HG03039 (cell line): Measurements from ENCODE around the gene GAPDH.
"Not testable (repeated sequence)": the region's sequence is repeated elsewhere in the genome, so short reads cannot be mapped to it uniquely, and the experiment has no call there.

Experiments used
- ATAC-seq: cut with Tn5 transposase; IDR thresholded peaks from one replicate; pipeline ENCODE4 v1.9.1; 2021; ENCODE audit warnings: mild to moderate bottlenecking, moderate library complexity; ENCODE audit not compliant: unreplicated experiment

GAPDH gene

DNA sequence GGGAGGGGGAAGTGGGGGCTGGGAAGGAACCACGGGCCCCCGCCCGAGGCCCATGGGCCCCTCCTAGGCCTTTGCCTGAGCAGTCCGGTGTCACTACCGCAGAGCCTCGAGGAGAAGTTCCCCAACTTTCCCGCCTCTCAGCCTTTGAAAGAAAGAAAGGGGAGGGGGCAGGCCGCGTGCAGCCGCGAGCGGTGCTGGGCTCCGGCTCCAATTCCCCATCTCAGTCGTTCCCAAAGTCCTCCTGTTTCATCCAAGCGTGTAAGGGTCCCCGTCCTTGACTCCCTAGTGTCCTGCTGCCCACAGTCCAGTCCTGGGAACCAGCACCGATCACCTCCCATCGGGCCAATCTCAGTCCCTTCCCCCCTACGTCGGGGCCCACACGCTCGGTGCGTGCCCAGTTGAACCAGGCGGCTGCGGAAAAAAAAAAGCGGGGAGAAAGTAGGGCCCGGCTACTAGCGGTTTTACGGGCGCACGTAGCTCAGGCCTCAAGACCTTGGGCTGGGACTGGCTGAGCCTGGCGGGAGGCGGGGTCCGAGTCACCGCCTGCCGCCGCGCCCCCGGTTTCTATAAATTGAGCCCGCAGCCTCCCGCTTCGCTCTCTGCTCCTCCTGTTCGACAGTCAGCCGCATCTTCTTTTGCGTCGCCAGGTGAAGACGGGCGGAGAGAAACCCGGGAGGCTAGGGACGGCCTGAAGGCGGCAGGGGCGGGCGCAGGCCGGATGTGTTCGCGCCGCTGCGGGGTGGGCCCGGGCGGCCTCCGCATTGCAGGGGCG is at the start of gene GAPDH:
GAPDH (plus strand) TSS at position 595 of the 772 bp plus-strand sequence. CDS start 316 bp downstream, outside the sequence.
- peak; percentile 51 for ATAC-seq

DNA sequence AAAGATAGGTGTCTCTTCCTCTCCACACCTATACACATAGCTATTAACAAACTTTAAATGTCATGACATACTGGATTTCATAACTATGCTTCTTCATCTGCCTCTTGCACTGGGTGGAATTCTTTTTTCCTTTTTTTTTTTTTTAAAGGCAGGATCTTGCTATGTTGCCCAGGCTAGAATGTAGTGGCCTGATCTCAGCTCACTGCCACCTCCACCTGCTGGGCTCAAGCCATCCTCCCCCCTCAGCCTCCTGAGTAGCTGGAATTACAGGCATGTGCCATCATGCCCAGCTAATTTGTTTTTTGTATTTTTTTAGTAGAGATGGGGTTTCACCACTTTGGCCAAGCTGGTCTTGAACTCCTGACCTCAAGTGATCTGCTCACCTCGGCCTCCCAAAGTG is 46.1 kb upstream of the GAPDH start:
- no peak for ATAC-seq

DNA sequence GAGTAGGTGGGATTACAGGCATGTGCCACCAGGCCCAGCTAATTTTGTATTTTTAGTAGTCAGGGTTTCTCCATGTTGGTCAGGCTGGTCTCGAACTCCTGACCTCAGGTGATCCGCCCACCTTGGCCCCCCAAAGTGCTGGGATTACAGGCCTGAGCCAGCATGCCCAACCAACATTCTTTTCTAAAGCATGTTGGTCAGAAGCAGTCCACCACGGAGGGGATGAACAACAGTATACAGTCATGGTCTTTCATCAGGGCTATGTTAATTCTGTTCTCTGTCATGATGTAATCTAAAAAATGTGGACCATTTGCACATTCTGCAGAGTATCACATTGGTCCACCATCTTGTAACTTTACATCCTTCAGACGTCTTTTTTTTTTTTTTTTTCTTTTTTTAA is 44.9 kb upstream of the GAPDH start:
- ATAC-seq: no peak

DNA sequence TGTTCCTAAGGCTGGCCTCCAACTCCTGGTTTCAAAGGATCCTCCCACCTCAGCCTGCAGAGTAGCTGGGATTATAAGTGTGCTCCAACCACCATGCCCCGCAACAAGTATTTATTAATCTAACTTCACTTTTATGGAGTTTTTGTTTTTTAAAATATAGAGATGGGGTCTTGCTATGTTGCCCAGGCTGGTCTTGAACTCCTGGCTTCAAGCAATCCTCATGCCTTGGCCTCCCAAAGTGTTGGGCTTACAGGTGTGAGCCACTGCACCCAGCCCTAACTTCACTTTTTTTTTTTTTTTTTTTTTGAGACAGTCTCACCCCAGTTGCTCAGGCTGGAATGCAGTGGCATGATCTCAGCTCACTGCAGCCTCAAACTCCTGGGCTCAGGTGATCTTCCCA is 43.6 kb upstream of the GAPDH start:
- not testable (repeated sequence) for ATAC-seq

DNA sequence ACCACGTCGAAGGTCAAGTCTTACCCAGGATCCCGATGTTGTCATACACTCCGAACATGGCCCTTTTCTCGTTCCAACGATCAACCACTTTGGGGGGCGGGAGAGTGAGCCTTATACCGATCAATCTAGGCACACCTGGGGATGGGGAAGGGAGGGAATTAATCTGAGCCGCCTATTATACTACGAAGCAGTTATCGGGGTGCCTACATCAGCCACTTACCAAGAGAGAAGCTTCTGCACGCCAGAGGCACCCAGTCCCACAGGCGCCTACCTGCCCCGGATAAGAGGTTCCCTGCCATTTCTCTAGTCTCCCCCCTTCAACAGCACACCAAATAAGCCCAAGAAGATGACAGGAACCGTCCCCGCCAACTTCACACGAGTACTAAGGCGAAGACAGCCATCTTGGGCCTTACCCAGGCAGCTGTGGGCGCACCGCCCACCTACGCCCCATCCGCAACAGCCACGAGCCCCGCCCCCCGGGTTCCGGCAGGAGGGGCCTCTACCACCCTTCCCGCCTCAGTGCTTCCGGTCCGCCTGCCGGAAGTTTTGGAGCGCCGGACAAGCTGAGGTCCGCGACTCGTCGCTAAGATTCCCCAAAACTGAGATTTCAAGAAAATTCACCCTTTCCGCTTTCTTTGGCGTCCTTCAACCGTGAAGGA is 41.4 kb upstream of the GAPDH start, which contains the start of gene MRPL51:
MRPL51 (minus strand) TSS at position 425 of the 659 bp plus-strand sequence; CDS start at position 299, 126 bp downstream.
- ATAC-seq: peak; percentile 57

DNA sequence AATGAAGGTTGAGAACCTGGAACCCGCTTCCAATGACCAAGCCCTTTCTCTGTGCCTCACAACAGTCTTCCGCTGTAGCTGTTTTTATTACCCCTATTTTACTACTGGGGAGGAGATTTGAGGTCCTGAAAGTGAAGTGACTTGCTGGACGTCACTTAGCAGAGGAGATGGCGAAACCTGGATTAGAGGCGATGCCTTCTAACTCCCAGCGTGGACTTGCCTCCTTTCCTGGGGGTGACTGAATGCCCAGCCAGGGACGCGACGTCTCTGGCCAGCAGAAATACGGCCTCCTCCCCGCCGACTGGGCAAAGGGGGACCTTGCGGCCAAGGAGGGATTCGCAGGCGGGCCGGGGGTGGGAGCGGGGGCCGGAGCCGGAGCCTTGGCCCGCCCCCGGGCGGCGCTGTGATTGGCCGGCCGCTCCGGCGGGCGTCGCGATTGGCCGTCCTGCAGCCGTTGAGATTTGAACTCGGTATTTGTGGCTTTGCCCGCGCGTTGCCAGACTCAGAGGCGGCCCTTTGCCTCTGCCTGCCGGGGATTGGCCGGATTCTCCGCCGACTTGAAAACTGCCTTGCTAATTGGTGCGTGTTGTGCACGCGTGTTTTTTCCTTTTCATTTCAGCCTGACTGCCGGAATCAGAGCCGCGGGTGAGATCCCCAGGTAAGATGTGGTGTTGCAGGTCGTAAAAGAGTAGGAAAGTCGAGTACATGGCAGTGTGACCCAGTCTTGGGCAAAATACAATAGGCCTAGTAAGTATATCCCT is 40.6 kb upstream of the GAPDH start, which contains the start of gene NCAPD2:
NCAPD2 (plus strand) TSS at position 606 of the 761 bp plus-strand sequence. CDS start 997 bp downstream, outside the sequence.
- peak; percentile 80 for ATAC-seq

DNA sequence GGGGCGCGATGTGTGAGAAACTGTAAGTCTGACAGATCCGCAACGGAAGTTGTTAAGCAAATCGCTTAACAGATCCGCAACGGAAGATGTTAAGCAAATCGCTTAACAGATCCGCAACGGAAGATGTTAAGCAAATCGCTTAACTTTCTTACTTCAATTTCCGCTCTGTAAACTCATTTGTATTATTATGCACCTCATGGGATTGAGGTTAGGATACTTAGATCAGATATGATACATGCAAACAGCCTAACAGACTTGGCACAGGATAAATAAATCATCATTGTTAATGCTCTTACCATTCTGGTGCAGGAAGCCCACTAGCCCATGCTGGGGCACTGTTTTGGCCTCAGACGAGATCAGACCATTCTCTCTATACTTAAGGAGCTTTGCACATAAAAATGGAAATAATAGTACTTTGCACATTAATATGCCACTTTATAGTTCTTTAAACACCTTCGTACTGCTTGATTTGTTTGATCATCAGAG is 40.0 kb upstream of the GAPDH start:
- no peak for ATAC-seq

DNA sequence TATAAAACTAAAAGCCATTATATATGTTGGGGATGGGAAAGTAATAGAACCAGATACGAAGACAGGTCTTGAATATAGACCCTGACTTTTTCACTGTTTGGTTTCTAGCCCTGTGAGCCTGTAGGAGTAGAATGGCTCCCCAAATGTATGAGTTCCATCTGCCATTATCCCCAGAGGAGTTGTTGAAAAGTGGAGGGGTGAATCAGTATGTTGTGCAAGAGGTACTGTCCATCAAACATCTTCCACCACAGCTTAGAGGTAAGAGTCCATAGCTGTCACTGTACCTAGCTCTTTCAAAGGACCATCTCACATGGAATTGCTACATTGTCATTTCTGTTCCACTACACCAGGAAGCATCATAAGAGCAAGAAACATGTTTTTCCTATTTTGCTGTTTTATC is 39.3 kb upstream of the GAPDH start:
- no peak for ATAC-seq

DNA sequence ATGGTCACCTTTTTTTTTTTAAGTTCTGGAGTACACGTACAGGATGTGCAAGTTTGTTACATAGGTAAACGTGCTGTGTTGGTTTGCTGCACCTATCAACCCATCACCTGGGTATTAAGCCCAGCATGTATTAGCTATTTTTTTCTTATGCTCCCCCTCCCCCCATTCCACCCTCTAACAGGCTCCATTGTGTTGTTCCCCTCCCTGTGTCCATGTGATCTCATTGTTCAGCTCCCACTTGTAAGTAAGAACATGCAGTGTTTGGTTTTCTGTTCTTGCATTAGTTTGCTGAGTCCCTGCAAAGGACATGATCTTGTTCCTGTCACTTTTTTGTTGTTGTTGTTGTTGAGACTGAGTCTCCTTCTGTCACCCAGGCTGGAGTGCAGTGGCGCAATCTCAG is 37.0 kb upstream of the GAPDH start:
- ATAC-seq: not testable (repeated sequence)

DNA sequence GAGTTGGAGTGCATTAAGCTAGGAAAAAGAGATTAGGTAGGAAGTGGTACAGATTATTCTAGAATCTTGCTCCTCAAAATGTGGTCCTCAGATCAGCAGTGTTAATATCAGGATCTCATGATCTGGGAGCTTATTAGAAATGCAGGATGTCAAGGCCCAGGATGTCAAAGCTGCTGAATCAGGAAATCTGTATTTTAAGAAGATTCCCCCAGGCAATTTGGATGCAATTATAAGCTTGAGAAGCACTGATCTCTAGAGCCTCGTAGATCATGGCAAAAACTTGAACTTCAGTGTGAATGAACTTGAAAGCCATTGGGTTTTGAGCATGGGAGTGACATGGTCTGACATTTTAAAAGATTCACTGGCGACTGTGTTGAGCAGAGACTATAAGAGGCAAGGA is 33.9 kb upstream of the GAPDH start:
- ATAC-seq: no peak

DNA sequence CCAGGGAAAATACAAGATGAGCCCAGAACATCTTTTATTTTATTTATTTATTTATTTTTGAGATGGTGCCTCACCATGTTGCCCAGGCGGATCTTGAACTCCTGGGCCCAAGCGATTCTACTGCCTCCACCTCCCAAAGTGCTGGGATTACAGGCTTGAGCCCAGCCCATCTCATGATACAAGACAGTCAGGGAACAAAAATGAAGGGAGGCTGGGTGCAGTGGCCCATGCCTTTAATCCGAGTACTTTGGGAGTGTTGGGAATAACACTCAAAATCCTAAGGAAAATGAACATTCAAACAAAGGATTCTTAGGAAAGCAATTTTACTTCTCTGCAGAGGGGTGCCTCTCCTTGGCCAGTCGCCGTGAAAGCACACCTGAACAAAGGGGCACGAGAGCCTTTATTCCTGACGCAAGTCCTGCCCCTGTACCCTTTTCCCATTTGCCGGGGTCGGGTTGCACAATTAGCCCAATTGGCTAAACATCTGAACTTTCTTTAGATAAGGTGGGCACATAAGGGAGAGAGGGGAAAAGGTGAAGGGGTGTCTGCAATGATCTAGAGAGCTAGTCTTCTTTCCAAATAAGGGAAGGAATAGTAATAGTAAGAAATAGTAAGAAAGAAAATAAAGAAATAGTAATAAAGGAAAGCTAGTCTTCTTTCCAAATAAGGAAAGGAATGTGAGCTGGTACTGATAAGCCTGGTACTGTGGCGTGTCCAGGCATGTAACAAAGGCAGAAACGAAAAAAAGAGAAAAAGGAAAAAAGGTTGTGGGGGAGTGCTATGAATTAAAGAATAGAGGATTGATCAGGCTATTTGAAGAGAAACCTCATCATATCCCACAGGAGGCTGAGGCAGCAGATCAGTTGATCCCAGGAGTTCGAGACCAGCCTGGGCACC is 27.0 kb upstream of the GAPDH start:
- no peak for ATAC-seq

DNA sequence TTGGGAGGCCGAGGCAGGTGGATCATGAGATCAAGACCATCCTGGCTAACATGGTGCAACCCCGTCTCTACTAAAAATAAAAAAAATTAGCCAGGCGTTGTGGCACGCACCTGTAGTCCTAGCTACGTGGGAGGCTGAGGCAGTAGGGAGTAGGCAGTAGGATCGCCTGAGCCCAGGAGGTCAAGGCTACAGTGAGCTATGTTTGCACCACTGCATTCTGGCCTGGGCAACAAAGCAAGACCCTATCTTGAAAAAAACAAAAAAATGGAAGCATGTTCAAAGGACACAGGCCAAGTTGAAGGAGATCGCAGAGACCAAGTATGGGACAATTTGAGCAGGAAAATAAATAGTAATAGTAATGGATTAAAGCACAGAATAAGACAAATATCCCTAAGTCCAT is 26.2 kb upstream of the GAPDH start:
- no peak for ATAC-seq

DNA sequence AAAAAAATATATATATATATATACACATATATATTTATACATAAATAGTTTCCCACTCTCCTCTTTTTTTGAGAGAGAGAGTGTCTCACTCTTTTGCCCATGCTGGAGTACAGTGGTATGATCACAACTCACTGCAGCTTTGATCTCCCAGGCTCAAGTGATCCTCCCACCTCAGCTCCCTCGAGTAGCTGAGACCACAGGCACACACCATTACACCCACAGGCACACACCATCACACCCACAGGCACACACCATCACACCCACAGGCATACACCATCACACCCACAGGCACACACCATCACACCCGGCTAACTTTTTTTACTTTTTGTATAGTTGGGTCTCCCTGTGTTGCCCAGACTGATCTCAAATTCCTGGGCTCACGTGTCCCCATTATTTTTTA is 14.1 kb upstream of the GAPDH start:
- no peak for ATAC-seq

DNA sequence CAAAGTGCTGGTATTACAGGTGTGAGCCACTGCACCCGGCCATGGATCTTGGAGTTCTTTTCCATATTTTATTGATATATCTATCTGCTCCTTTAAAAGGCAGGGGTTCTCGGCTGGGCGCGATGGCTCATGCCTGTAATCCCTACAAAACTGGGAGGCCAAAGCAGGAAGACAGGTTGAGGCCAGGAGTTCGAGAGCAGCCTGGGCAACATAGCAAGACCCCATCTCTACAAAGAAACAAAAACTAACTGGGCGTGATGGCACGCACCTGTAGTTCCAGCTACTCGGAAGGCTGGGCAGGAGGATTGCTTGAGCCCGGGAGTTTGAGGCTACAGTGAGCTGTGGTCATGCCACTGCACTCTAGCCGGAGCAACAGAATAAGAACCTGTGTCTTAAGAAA is 12.1 kb upstream of the GAPDH start:
- ATAC-seq: no peak

DNA sequence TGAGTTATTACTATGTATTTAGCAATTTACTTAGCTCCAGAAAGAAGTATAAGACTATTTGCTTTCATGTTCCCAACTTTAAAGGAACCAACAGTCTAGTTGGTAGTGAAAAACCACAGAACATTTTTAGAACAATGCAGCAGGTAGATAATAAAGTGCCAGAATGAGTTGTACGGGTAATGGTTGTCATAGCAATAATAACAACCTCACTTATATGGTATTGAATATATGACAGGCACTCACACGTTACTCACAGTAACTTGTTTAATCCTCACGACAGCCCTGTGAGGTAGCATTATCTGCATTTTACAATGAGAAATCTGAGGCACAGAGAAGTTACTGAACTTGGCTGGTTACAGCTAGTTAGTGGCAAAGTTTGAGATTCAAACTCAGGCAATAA is 10.6 kb upstream of the GAPDH start:
- no peak for ATAC-seq

DNA sequence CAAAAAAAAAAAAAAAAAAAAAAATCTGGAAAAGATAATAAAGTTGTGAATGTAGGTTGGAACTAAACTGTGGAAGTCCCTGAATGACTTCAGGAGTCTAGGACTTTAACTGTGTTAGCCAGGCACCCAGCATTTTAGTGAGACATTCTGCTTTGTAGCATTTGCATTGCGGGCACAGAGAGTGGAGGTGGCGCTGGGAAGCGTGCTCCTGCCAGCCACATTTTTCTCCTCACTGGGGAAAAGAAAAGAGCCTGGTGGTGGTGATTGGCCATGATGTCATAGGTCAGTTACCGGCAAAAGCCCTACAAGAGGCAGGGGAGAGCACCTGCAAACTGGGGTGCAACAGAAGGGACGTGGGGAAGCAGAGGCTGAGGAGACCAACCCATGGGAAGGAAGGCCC is 9.7 kb upstream of the GAPDH start:
- no peak for ATAC-seq

DNA sequence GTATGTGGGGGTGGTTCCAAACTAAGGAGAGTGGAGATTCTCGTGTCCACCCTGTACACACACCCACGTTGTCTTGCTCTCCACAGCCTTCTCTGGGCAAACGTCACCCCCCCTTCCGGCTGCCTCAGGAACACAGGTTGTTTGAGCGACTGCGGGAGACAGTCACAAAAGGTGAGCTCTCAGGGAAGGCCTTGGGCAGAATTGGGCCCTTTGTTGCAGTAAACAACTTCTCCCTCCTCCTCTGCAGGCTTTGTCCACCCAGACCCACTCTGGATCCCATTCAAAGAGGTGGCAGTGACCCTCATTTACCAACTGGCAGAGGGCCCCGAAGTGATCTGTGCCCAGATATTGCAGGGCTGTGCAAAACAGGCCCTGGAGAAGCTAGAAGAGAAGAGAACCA is 8.1 kb upstream of the GAPDH start:
- no peak for ATAC-seq

DNA sequence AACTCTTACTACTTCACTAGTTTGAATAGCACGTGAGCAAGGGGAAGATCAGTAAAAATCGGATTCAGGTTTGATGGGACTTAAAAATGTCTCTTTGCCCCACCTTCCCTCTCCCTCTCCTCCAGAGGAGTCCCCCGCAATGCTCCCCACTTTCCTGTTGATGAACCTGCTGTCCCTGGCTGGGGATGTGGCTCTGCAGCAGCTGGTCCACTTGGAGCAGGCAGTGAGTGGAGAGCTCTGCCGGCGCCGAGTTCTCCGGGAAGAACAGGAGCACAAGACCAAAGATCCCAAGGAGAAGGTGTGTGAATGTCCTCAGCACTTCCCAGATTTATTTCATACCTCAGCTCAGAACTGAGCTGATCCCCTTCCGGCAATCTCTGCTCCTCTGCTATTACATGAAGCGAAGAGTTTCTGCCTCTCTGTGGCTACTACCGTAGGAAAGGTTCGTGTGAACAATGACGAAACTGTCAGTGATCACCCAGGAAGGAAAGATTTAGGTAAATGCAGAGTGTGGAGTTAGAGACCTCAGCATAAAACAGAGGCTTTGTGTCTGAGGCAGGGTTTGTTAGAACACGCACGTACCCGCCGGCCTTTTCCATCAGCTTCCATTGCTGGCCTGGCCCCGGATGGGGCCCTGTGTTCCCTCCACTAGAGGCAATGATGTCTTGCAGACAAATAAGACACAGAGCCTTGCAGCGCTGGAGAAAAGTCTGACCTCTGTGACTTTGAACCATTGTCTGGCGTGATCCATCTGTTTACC is 7.4 kb upstream of the GAPDH start:
- no peak for ATAC-seq

DNA sequence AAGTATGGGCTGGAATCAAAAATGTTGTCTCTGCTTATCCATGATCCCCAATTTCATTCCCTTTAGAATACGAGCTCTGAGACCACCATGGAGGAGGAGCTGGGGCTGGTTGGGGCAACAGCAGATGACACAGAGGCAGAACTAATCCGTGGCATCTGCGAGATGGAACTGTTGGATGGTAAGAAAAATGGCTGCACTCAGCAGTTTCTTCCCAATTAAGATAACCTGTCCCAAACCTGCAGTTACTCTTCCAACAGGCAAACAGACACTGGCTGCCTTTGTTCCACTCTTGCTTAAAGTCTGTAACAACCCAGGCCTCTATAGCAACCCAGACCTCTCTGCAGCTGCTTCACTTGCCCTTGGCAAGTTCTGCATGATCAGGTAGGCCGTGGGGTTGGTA is 6.6 kb upstream of the GAPDH start:
- ATAC-seq: no peak
